ENCODE data around the gene PLP2. TPM values are rescaled to one million over a fixed set of nuclear protein-coding genes. Genes with fewer than 3 reads are reported as not detected.
"Not testable (repeated sequence)": the region's sequence is repeated elsewhere in the genome, so short reads cannot be mapped to it uniquely, and the experiment has no call there.

PLP2 gene
- total RNA-seq: 100 to 1,000 TPM; 222 to 234 TPM

- H3K36me3 Mint-ChIP-seq: peaks cover 30% of the 10 kb centered on the region
- H3K27ac Mint-ChIP-seq: peak within 1 kb of the TSS; percentile 91
- H3K27me3 Mint-ChIP-seq: no peaks in the 10 kb centered on the region
- peak; percentile 88 for DNase-seq
- H3K4me1 Mint-ChIP-seq (ENCODE audit: low read depth): peaks cover 31% of the 10 kb centered on the region
- intact Hi-C loops (cut with micrococcal nuclease): no loop called here
- ChIA-PET POLR2A (interaction anchor here (1.2 to 1.7 kb wide), 2 partner anchors 9 to 97 kb away, joined by 3 to 4 read pairs; partner anchors contain the start of gene PPP1R3F), CTCF (interaction anchor here (1.2 to 2.2 kb wide), 5 partner anchors 8 to 21 kb away, joined by 3 to 11 read pairs (median 4); no protein-coding TSS in a partner anchor)
- no peaks in the 10 kb centered on the region for H3K9me3 Mint-ChIP-seq
- H3K4me3 Mint-ChIP-seq: peak within 1 kb of the TSS; percentile 86
Measured at GRCh38 chrX:49171752-49172279, at the start of gene PLP2. Gene PLP2 (plus strand): TSS chrX:49171898. CDS start chrX:49172001, 103 bp downstream.

GRCh38 chrX:49122499-49122898, 49.2 kb upstream of the PLP2 start:
- intact Hi-C loops (cut with micrococcal nuclease): loop anchor here (2.0 to 5.0 kb wide), 3 partner anchors 22 to 70 kb away; no protein-coding TSS in a partner anchor
- Mint-ChIP-seq H3K27ac (peak overlapping the region; percentile 86), H3K36me3 (peaks cover 8% of the 10 kb centered on the region), H3K9me3 (no peaks in the 10 kb centered on the region), H3K4me1 (ENCODE audit: low read depth) (peaks cover 26% of the 10 kb centered on the region), H3K4me3 (peak overlapping the region; percentile 97), H3K27me3 (no peaks in the 10 kb centered on the region)
- CTCF ChIA-PET: interaction anchor here (0.9 kb wide), 2 partner anchors 33 to 41 kb away, joined by 3 read pairs; no protein-coding TSS in a partner anchor
- no peak for DNase-seq
- POLR2A ChIA-PET: no interaction called here

- intact Hi-C loops (cut with micrococcal nuclease); H3K4me1 Mint-ChIP-seq (ENCODE audit: low read depth); H3K9me3 Mint-ChIP-seq; POLR2A ChIA-PET; CTCF ChIA-PET; H3K36me3 Mint-ChIP-seq; H3K27me3 Mint-ChIP-seq; H3K4me3 Mint-ChIP-seq; H3K27ac Mint-ChIP-seq; DNase-seq: not testable (repeated sequence)
Measured at GRCh38 chrX:49127742-49128258, 43.9 kb upstream of the PLP2 start.

- CTCF ChIA-PET: no interaction called here
- POLR2A ChIA-PET: no interaction called here
- no peak overlapping the region for H3K4me3 Mint-ChIP-seq
- no peaks in the 10 kb centered on the region for H3K9me3 Mint-ChIP-seq
- H3K27ac Mint-ChIP-seq: no peak overlapping the region
- DNase-seq: no peak
- H3K4me1 Mint-ChIP-seq (ENCODE audit: low read depth): no peaks in the 10 kb centered on the region
- intact Hi-C loops (cut with micrococcal nuclease): no loop called here
- no peaks in the 10 kb centered on the region for H3K27me3 Mint-ChIP-seq
- H3K36me3 Mint-ChIP-seq: no peaks in the 10 kb centered on the region
Measured at GRCh38 chrX:49129427-49129826, 42.3 kb upstream of the PLP2 start.

GRCh38 chrX:49132275-49132674, 39.4 kb upstream of the PLP2 start:
- H3K9me3 Mint-ChIP-seq; intact Hi-C loops (cut with micrococcal nuclease): not testable (repeated sequence)

GRCh38 chrX:49133759-49134158, 37.9 kb upstream of the PLP2 start:
- DNase-seq: no peak
- no peak overlapping the region for H3K27ac Mint-ChIP-seq
- POLR2A ChIA-PET: no interaction called here
- no peaks in the 10 kb centered on the region for H3K27me3 Mint-ChIP-seq
- CTCF ChIA-PET: interaction anchor here (0.9 kb wide), 1 partner anchor 22 kb away, joined by 3 read pairs; no protein-coding TSS in a partner anchor
- H3K4me1 Mint-ChIP-seq (ENCODE audit: low read depth): no peaks in the 10 kb centered on the region
- no peaks in the 10 kb centered on the region for H3K36me3 Mint-ChIP-seq
- intact Hi-C loops (cut with micrococcal nuclease): no loop called here
- H3K9me3 Mint-ChIP-seq: no peaks in the 10 kb centered on the region
- no peak overlapping the region for H3K4me3 Mint-ChIP-seq

More at GRCh38 chrX:49132275-49132674, 39.4 kb upstream of the PLP2 start:
- DNase-seq; POLR2A ChIA-PET; H3K27ac Mint-ChIP-seq; H3K27me3 Mint-ChIP-seq; H3K36me3 Mint-ChIP-seq; CTCF ChIA-PET; H3K4me3 Mint-ChIP-seq; H3K4me1 Mint-ChIP-seq (ENCODE audit: low read depth): not testable (repeated sequence)

GRCh38 chrX:49137492-49137891, 34.2 kb upstream of the PLP2 start:
- CTCF ChIA-PET: interaction anchor here (0.7 kb wide), 1 partner anchor 12 kb away, joined by 3 read pairs; no protein-coding TSS in a partner anchor
- peaks cover 15% of the 10 kb centered on the region for H3K9me3 Mint-ChIP-seq

GRCh38 chrX:49139713-49140112, 32.0 kb upstream of the PLP2 start:
- intact Hi-C loops (cut with micrococcal nuclease): no loop called here
- CTCF ChIA-PET: no interaction called here
- DNase-seq: no peak
- POLR2A ChIA-PET: no interaction called here
- H3K36me3 Mint-ChIP-seq: peaks cover 3% of the 10 kb centered on the region
- H3K27ac Mint-ChIP-seq: no peak overlapping the region
- H3K27me3 Mint-ChIP-seq: no peaks in the 10 kb centered on the region
- peaks cover 15% of the 10 kb centered on the region for H3K9me3 Mint-ChIP-seq
- no peak overlapping the region for H3K4me3 Mint-ChIP-seq
- H3K4me1 Mint-ChIP-seq (ENCODE audit: low read depth): no peaks in the 10 kb centered on the region

More at GRCh38 chrX:49137492-49137891, 34.2 kb upstream of the PLP2 start:
- H3K36me3 Mint-ChIP-seq: peaks cover 3% of the 10 kb centered on the region
- no peak for DNase-seq
- H3K27me3 Mint-ChIP-seq: no peaks in the 10 kb centered on the region
- no peak overlapping the region for H3K27ac Mint-ChIP-seq
- intact Hi-C loops (cut with micrococcal nuclease): no loop called here
- H3K4me3 Mint-ChIP-seq: no peak overlapping the region
- POLR2A ChIA-PET: no interaction called here
- no peaks in the 10 kb centered on the region for H3K4me1 Mint-ChIP-seq (ENCODE audit: low read depth)

GRCh38 chrX:49142264-49142663, 29.4 kb upstream of the PLP2 start:
- POLR2A ChIA-PET: interaction anchor here (0.6 to 1.1 kb wide), 2 partner anchors 25 to 544 kb away, joined by 3 read pairs; no protein-coding TSS in a partner anchor
- intact Hi-C loops (cut with micrococcal nuclease); DNase-seq: not testable (repeated sequence)

GRCh38 chrX:49143154-49143553, 28.5 kb upstream of the PLP2 start:
- CTCF ChIA-PET: interaction anchor here (0.9 to 2.1 kb wide), 2 partner anchors 11 to 13 kb away, joined by 3 to 8 read pairs; no protein-coding TSS in a partner anchor
- H3K4me1 Mint-ChIP-seq (ENCODE audit: low read depth): not testable (repeated sequence)
- DNase-seq: peak; percentile 21

More at GRCh38 chrX:49142264-49142663, 29.4 kb upstream of the PLP2 start:
- not testable (repeated sequence) for H3K4me1 Mint-ChIP-seq (ENCODE audit: low read depth); H3K4me3 Mint-ChIP-seq; H3K36me3 Mint-ChIP-seq; H3K27ac Mint-ChIP-seq; H3K27me3 Mint-ChIP-seq
- CTCF ChIA-PET: interaction anchor here (1.0 to 2.1 kb wide), 2 partner anchors 12 to 48 kb away, joined by 4 to 8 read pairs; no protein-coding TSS in a partner anchor
- peaks cover 15% of the 10 kb centered on the region for H3K9me3 Mint-ChIP-seq

GRCh38 chrX:49147282-49147681, 24.4 kb upstream of the PLP2 start:
- Mint-ChIP-seq H3K9me3 (no peaks in the 10 kb centered on the region), H3K4me3 (no peak overlapping the region), H3K4me1 (ENCODE audit: low read depth) (no peaks in the 10 kb centered on the region), H3K27me3 (no peaks in the 10 kb centered on the region), H3K36me3 (no peaks in the 10 kb centered on the region), H3K27ac (no peak overlapping the region)
- intact Hi-C loops (cut with micrococcal nuclease): no loop called here
- ChIA-PET POLR2A (no interaction called here), CTCF (no interaction called here)
- DNase-seq: no peak

More at GRCh38 chrX:49143154-49143553, 28.5 kb upstream of the PLP2 start:
- H3K27me3 Mint-ChIP-seq; H3K4me3 Mint-ChIP-seq; intact Hi-C loops (cut with micrococcal nuclease); H3K27ac Mint-ChIP-seq; H3K36me3 Mint-ChIP-seq: not testable (repeated sequence)
- POLR2A ChIA-PET: interaction anchor here (0.8 to 1.1 kb wide), 2 partner anchors 21 to 24 kb away, joined by 3 read pairs; no protein-coding TSS in a partner anchor
- H3K9me3 Mint-ChIP-seq: peaks cover 15% of the 10 kb centered on the region

GRCh38 chrX:49147936-49148335, 23.8 kb upstream of the PLP2 start:
- Mint-ChIP-seq H3K36me3 (no peaks in the 10 kb centered on the region), H3K9me3 (no peaks in the 10 kb centered on the region), H3K4me3 (no peak overlapping the region), H3K27ac (no peak overlapping the region), H3K4me1 (ENCODE audit: low read depth) (no peaks in the 10 kb centered on the region), H3K27me3 (no peaks in the 10 kb centered on the region)
- CTCF ChIA-PET: no interaction called here
- POLR2A ChIA-PET: no interaction called here
- DNase-seq: no peak
- intact Hi-C loops (cut with micrococcal nuclease): no loop called here

Measured in activated CD4-positive, alpha-beta memory T cell treated with anti-CD3 and anti-CD28 coated beads for 36 hours (primary cell).